A673 (cell line): ENCODE data around the gene TMEM238.

ENCODE experiments used
- EZH2 ChIP-seq: fragments of 200-600 bp; sonication (generic); IDR thresholded peaks from 2 replicates; pipeline ENCODE4 v1.6.1; 2017; ENCODE audit warnings: borderline replicate concordance, low read depth, mild to moderate bottlenecking, mixed read lengths, antibody characterized with exemption, low read length; ENCODE audit not compliant: poor library complexity, severe bottlenecking
- TF ChIP-seq, protein P1 (sequence below): fragments of 300-800, 200-600 bp; sonication (generic); conservative IDR thresholded peaks from 2 replicates; pipeline ENCODE4 v1.5.1; 2017; ENCODE audit warnings: low read depth, mild to moderate bottlenecking, antibody characterized with exemption, low read length, moderate library complexity, mixed read lengths

GRCh38 chr19:55373306-55373992 is 10.6 kb downstream of the TMEM238 start:
- TF ChIP-seq, protein P1, sequence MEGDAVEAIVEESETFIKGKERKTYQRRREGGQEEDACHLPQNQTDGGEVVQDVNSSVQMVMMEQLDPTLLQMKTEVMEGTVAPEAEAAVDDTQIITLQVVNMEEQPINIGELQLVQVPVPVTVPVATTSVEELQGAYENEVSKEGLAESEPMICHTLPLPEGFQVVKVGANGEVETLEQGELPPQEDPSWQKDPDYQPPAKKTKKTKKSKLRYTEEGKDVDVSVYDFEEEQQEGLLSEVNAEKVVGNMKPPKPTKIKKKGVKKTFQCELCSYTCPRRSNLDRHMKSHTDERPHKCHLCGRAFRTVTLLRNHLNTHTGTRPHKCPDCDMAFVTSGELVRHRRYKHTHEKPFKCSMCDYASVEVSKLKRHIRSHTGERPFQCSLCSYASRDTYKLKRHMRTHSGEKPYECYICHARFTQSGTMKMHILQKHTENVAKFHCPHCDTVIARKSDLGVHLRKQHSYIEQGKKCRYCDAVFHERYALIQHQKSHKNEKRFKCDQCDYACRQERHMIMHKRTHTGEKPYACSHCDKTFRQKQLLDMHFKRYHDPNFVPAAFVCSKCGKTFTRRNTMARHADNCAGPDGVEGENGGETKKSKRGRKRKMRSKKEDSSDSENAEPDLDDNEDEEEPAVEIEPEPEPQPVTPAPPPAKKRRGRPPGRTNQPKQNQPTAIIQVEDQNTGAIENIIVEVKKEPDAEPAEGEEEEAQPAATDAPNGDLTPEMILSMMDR, result no peak
- no peak for TF ChIP-seq EZH2
